Sigmoid colon (tissue), 4 donors: ENCODE measurements around the gene PTGER4.
A peak's percentile ranks its signal among the peaks of the same experiment; 100 is the strongest.

ENCODE experiments used
- CTCF ChIP-seq, 4 experiments: fragments of 450-650 bp in 3 of 4; fragments of 200-600 bp in 1 of 4; IDR thresholded peaks; one replicate each; pipeline ENCODE4 v1.5.1; 2016 to 2019; ENCODE audit warnings: antibody characterized with exemption in 4 of 4, mild to moderate bottlenecking in 3 of 4, moderate library complexity in 2 of 4
- EP300 ChIP-seq, 4 donors: sonication (generic); formaldehyde crosslinking; IDR thresholded peaks; one replicate each; pipeline ENCODE4 v1.6.1; 2017; ENCODE audit warnings: antibody characterized with exemption in 4 of 4
- POLR2A ChIP-seq, 2 donors: fragments of 450-650 bp; IDR thresholded peaks; one replicate each; pipeline ENCODE4 v1.6.1; 2016; ENCODE audit warnings: antibody characterized with exemption in 2 of 2, mild to moderate bottlenecking in 2 of 2, moderate library complexity in 2 of 2

DNA sequence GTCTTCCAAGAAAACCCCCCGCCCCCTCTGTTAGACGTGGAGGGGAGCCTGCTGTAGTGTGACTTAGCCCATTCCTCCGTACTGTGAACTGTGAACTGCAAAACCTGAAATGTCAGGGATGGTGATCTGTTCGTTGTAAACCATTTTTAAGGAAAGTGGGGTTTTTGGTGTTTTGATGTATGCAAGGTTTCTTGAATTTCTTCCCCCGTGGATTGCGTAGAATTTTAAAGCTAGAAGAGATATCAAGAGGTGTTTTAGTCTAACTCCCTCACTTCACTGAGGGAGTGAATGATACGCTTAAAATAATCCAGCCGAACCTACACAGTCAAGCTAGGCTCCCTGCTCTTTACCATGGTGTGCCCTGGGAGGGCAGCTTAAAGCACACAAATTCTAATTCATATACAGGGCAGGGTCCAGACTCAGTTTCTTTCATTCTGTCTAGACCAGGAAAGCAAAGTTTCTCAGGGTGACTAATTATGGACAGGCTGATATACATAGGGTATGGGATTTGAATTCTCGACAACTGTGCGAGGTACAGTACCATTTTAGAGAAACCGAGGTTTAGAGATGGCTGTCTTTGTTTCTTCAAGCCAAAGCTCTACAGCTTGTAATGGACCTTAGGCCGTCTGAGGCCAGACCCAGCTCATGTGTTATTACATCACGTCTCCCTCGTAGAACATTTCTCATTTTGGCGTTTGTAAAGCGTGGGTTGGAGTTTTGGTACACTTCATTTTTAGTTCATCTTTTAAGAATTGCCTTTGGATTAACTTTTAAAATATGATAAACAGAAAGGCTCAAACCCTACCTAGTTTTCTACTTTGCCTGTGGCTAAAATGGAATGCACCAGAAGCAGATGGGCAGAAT lies 2.7 kb downstream of the PTGER4 start:
- TF ChIP-seq POLR2A (IDR thresholded peaks at IDR 0.05): no peak
- no peak for TF ChIP-seq CTCF (IDR thresholded peaks at IDR 0.05)
- peak in 1 of 4 donors; percentile 36 for TF ChIP-seq EP300 (IDR thresholded peaks at IDR 0.05)
